ENCODE data around the gene GDPD1.

GRCh38 chr17:59221159-59221847 lies 992 bp downstream of the GDPD1 start:
- TF ChIP-seq EZH2phosphoT487 (IDR thresholded peaks at IDR 0.05; ENCODE audit: borderline replicate concordance, low read depth, low read length) (no peak), CTCF (conservative IDR thresholded peaks at IDR 0.05; ENCODE audit: low read length) (no peak)
